B cell (primary cell): Measurements from ENCODE around the gene DDX28. TPM values are rescaled to one million over a fixed set of nuclear protein-coding genes. Genes with fewer than 3 reads are reported as not detected.
"Not testable (repeated sequence)": the region's sequence is repeated elsewhere in the genome, so short reads cannot be mapped to it uniquely, and the experiment has no call there.

ENCODE experiments used
- ATAC-seq: fragments of 200-7000 bp; cut with Tn5 transposase; one replicate; pipeline ENCODE4 v1.10.0; 2021; ENCODE audit warnings: low read depth, mild to moderate bottlenecking, moderate number of reproducible peaks, moderate library complexity
- CTCF ChIA-PET: fragments of 350-600 bp; sonication (Branson Sonifier 250); formaldehyde crosslinking; loops from one replicate; lab custom pipeline; 2021; ENCODE audit warnings: antibody characterized with exemption, inconsistent platforms; lab: Charles Lee
- POLR2A ChIA-PET: fragments of 350-600 bp; sonication (Branson Sonifier 250); formaldehyde crosslinking; loops from one replicate; lab custom pipeline; 2021; ENCODE audit warnings: antibody characterized with exemption; lab: Charles Lee
- DNase-seq: peaks from one replicate; pipeline ENCODE4 v3.0.0; 2013
- H2AFZ ChIP-seq: 2 replicates; pipeline ENCODE4 v1.6.1; 2012; ENCODE audit warnings: mild to moderate bottlenecking, low read depth, low read length; ENCODE audit not compliant: insufficient read depth, poor library complexity, severe bottlenecking
- H3K27ac ChIP-seq, 2 donors: 1 replicate in 1 of 2; 2 replicates in 1 of 2; pipeline ENCODE4 v1.5.1; 2012 to 2013; ENCODE audit warnings: low read length in 2 of 2, mild to moderate bottlenecking in 2 of 2, moderate library complexity in 1 of 2
- H3K27me3 ChIP-seq, 4 experiments: fragments of 200-600 bp in 1 of 4; sonication (generic) in 1 of 4; replicated peaks in 1 of 4; 1 replicate in 2 of 4; 2 replicates in 2 of 4; pipeline versions ENCODE4 v1.6.1 to v1.7.0; 2013 to 2016; ENCODE audit warnings: low read length in 3 of 4, mild to moderate bottlenecking in 2 of 4, mixed read lengths in 1 of 4, moderate library complexity in 1 of 4; ENCODE audit not compliant: insufficient read depth in 4 of 4, control insufficient read depth in 3 of 4; ENCODE audit errors: control extremely low read depth in 1 of 4
- H3K36me3 ChIP-seq, 2 experiments: replicated peaks in 1 of 2; 1 replicate in 1 of 2; 2 replicates in 1 of 2; pipeline versions ENCODE4 v1.6.1 to v1.7.1; 2013; ENCODE audit warnings: low read length in 1 of 2; ENCODE audit not compliant: insufficient read depth in 2 of 2, control insufficient read depth in 1 of 2; ENCODE audit errors: control extremely low read depth in 1 of 2, extremely low read depth in 1 of 2
- H3K4me1 ChIP-seq, 2 donors: fragments of 200-600 bp in 1 of 2; sonication (generic) in 1 of 2; 1 replicate in 1 of 2; 2 replicates in 1 of 2; pipeline versions ENCODE4 v1.5.1 to v1.6.1; 2013 to 2017; ENCODE audit warnings: low read length in 2 of 2; ENCODE audit not compliant: control insufficient read depth in 2 of 2, insufficient read depth in 2 of 2
- H3K4me2 ChIP-seq: replicated peaks from 2 replicates; pipeline ENCODE3; 2012; ENCODE audit warnings: mild to moderate bottlenecking, low read depth, low read length; ENCODE audit not compliant: poor library complexity, severe bottlenecking
- H3K4me3 ChIP-seq, 5 experiments: fragments of 200-600 bp in 1 of 5; sonication (generic) in 1 of 5; 1 replicate in 3 of 5; 2 replicates in 2 of 5; pipeline versions ENCODE4 v1.5.1 to v1.7.0; 2011 to 2016; ENCODE audit warnings: low read length in 4 of 5, mild to moderate bottlenecking in 4 of 5, low read depth in 2 of 5, control low read depth in 1 of 5, moderate library complexity in 1 of 5; ENCODE audit not compliant: insufficient read depth in 1 of 5; ENCODE audit errors: control extremely low read depth in 1 of 5, extremely low read depth in 1 of 5
- H3K79me2 ChIP-seq: fragments of 200-600 bp; sonication (generic); one replicate; pipeline ENCODE4 v1.6.0; 2016; ENCODE audit warnings: low read length; ENCODE audit not compliant: control insufficient read depth, insufficient read depth
- H3K9ac ChIP-seq: fragments of 200-600 bp; sonication (generic); 2 replicates; pipeline ENCODE4 v1.6.1; 2017; ENCODE audit warnings: mild to moderate bottlenecking, low read length, moderate library complexity
- H3K9me3 ChIP-seq, 3 donors: one replicate each; pipeline versions ENCODE4 v1.6.1 to v1.7.1; 2013; ENCODE audit warnings: low read length in 2 of 3; ENCODE audit not compliant: control insufficient read depth in 2 of 3, insufficient read depth in 1 of 3; ENCODE audit errors: control extremely low read depth in 1 of 3
- H4K20me1 ChIP-seq: 2 replicates; pipeline ENCODE4 v1.6.0; 2012; ENCODE audit warnings: mild to moderate bottlenecking, low read length; ENCODE audit not compliant: insufficient read depth, control insufficient read depth, poor library complexity, severe bottlenecking
- H3K27ac Mint-ChIP-seq: one replicate; pipeline ENCODE4 v1.8.0; 2021; ENCODE audit warnings: mixed read lengths
- H3K27me3 Mint-ChIP-seq: one replicate; pipeline ENCODE4 v1.8.0; 2021; ENCODE audit warnings: mixed read lengths
- H3K4me1 Mint-ChIP-seq: one replicate; pipeline ENCODE4 v1.8.0; 2021; ENCODE audit warnings: mixed read lengths
- H3K4me3 Mint-ChIP-seq: one replicate; pipeline ENCODE4 v1.8.0; 2021; ENCODE audit warnings: mixed read lengths
- H3K9me3 Mint-ChIP-seq: one replicate; pipeline ENCODE4 v1.8.0; 2022; ENCODE audit warnings: mixed read lengths; ENCODE audit not compliant: insufficient read depth
- WGBS: methylation state at CpG from one replicate; pipeline ENCODE4 v1.1.5; 2013; ENCODE audit warnings: missing lambda C conversion rate; ENCODE audit not compliant: insufficient coverage; 5-methylcytosine and 5-hydroxymethylcytosine counted together
- intact Hi-C: fragments of 100-400 bp; cut with micrococcal nuclease; formaldehyde crosslinking; loops from one replicate; pipeline ENCODE4 v1.10.0; 2022
- polyA plus RNA-seq: library from polyadenylated mRNA; depleted of rRNA; stranded (reverse); fragments of >200 nt; gene quantifications from 2 replicates; pipeline ENCODE4 v1.2.3, GENCODE V29; 2012
- total RNA-seq, 2 donors: library from RNA; stranded (reverse); fragments of 120-200 nt in 1 of 2; gene quantifications; 1 replicate in 1 of 2; 2 replicates in 1 of 2; pipeline versions ENCODE4 v1.2.3 to v1.2.4, GENCODE V29; 2013 to 2022

The DDX28 gene
- total and polyA plus RNA-seq, 2 donors (not counting 1 experiment from before 2014, with no cell fraction given): 8.0 to 20.2 TPM

DNA sequence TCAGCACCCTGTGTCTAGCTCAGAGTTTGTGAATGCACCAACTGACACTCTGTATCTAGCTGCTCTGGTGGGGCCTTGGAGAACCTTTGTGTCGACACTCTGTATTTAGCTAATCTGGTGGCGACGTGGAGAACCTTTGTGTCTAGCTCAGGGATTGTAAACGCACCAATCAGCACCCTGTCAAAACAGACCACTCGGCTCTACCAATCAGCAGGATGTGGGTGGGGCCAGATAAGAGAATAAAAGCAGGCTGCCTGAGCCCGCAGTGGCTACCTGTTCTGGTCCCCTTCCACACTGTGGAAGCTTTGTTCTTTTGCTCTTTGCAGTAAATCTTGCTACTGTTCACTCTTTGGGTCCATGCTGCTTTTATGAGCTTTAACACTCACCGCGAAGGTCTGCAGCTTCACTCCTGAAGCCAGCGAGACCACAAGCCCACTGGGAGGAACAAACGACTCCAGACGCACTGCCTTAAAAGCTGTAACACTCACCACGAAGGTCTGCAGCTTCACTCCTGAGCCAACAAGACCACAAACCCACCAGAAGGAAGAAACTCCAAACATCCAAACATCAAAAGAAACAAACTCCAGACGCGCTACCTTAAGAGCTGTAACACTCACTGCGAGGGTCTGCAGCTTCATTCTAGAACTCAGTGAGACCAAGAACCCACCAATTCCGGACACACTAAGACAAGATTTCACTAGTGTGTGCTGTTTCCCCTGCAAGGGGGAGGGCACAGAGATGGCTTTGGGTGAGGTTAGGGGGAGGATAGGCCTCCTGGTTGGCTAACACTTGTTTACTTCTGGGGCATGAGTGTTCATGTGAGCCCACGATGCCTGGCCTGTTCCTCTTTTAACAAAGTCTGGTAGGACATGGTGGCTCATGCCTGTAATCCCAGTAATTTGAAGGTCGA, 24.0 kb downstream of the DDX28 start, which contains the start of gene DPEP2:
Gene DPEP2, minus strand, starts transcription at position 706 of the 910 bp plus-strand sequence. CDS start 6,272 bp downstream, outside the sequence.
- Mint-ChIP-seq H3K4me3 (peak within 1 kb of the TSS; percentile 91), H3K27ac (peak within 1 kb of the TSS; percentile 94), H3K4me1 (peaks cover 65% of the 10 kb centered on the region)
- not testable (repeated sequence) for H3K36me3 ChIP-seq, H4K20me1 ChIP-seq, H3K9me3 Mint-ChIP-seq, H3K27me3 ChIP-seq, H3K27me3 Mint-ChIP-seq
- H3K4me2 ChIP-seq: peak within 1 kb of the TSS; percentile 70
- ATAC-seq: peak; percentile 91
- ChIA-PET CTCF (interaction anchor here (0.8 to 28.7 kb wide), 8 partner anchors 10 to 452 kb away, joined by 3 to 320 read pairs (median 4); partner anchors contain the start of genes DDX28 and DUS2), POLR2A (interaction anchor here (0.6 to 3.5 kb wide), 10 partner anchors 9 to 437 kb away, joined by 3 to 27 read pairs (median 4); partner anchors contain the start of genes CTCF, DDX28 and DUS2)
- peaks cover 33% of the 10 kb centered on the region for H3K79me2 ChIP-seq
- WGBS: 13% methylated on average over 8 of the region's 18 CpGs
- peak within 1 kb of the TSS; percentile 73 to 76 for H3K27ac ChIP-seq
- H3K9me3 ChIP-seq: peaks cover 0 to 14% (median 0%) of the 10 kb centered on the region in 3 donors
- peak within 1 kb of the TSS; percentile 66 for H3K9ac ChIP-seq
- peak within 1 kb of the TSS; percentile 55 for H2AFZ ChIP-seq
- peaks cover 58 to 76% of the 10 kb centered on the region in 2 donors for H3K4me1 ChIP-seq
- intact Hi-C loops: loop anchor here (2.0 kb wide), 1 partner anchor 290 kb away; no protein-coding TSS in a partner anchor
- DNase-seq: peak; percentile 80
- peak within 1 kb of the TSS; percentile 48 to 86 (median 64) for H3K4me3 ChIP-seq

DNA sequence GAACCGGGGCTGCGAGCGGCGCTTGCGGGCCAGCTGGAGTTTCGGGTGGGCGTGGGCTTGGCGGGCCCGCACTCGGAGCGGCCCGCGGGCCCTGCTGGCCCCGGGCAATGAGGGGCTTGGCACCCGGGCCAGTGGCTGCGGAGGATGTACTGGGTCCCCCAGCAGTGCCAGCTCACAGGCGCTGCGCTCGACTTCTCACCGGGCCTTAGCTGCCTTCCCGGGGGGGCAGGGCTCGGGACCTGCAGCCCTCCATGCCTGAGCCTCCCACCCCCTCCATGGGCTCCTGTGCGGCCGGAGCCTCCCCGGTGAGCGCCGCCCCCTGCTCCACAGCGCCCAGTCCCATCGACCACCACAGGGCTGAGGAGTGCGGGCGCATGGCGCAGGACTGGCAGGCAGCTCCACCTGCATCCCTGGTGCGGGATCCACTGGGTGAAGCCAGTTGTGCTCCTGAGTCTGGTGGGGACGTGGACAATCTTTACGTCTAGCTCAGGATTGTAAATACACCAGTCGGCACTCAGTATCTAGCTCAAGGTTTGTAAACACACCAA, 24.7 kb downstream of the DDX28 start:
- not testable (repeated sequence) for H3K36me3 ChIP-seq, H3K9me3 Mint-ChIP-seq, DNase-seq, H4K20me1 ChIP-seq, ATAC-seq, H2AFZ ChIP-seq, H3K27me3 Mint-ChIP-seq, H3K27me3 ChIP-seq
- ChIA-PET CTCF (interaction anchor here (0.8 to 28.7 kb wide), 7 partner anchors 13 to 451 kb away, joined by 3 to 320 read pairs (median 5); partner anchors contain the start of genes DDX28 and DUS2), POLR2A (interaction anchor here (0.5 to 3.5 kb wide), 10 partner anchors 7 to 1298 kb away, joined by 3 to 27 read pairs (median 5); partner anchors contain the start of genes CTCF, DDX28 and DUS2)
- Mint-ChIP-seq H3K27ac (peak overlapping the region; percentile 94), H3K4me3 (peak overlapping the region; percentile 91), H3K4me1 (peaks cover 68% of the 10 kb centered on the region)
- Histone ChIP-seq H3K9me3 (peaks cover 0 to 14% (median 0%) of the 10 kb centered on the region in 3 donors), H3K79me2 (peaks cover 37% of the 10 kb centered on the region), H3K4me1 (peaks cover 65 to 83% of the 10 kb centered on the region in 2 donors), H3K4me2 (peak overlapping the region; percentile 70), H3K9ac (peak overlapping the region; percentile 66), H3K4me3 (peak overlapping the region; percentile 48 to 86 (median 64)), H3K27ac (peak overlapping the region; percentile 18 to 76)
- 96% methylated on average over 34 of the region's 36 CpGs for WGBS
- intact Hi-C loops: loop anchor here (2.0 kb wide), 1 partner anchor 290 kb away; no protein-coding TSS in a partner anchor
